Neutrophil (primary cell): Measurements from ENCODE around the gene TIMM13.
A peak's percentile ranks its signal among the peaks of the same experiment; 100 is the strongest.

Source experiments
- H3K27ac ChIP-seq: fragments of 200-600 bp; sonication (generic); 2 replicates; pipeline ENCODE4 v1.5.1; 2016; ENCODE audit warnings: mild to moderate bottlenecking, moderate library complexity
- H3K27me3 ChIP-seq: fragments of 200-600 bp; sonication (generic); 2 replicates; pipeline ENCODE4 v1.6.0; 2016; ENCODE audit warnings: mild to moderate bottlenecking
- H3K36me3 ChIP-seq: fragments of 200-600 bp; sonication (generic); 2 replicates; pipeline ENCODE4 v1.5.1; 2017
- H3K4me1 ChIP-seq, 2 experiments: fragments of 200-600 bp in 1 of 2; sonication (generic) in 1 of 2; 1 replicate in 1 of 2; 2 replicates in 1 of 2; pipeline versions ENCODE4 v1.5.1 to v1.6.1; 2013 to 2016; ENCODE audit warnings: low read depth in 1 of 2, low read length in 1 of 2, mild to moderate bottlenecking in 1 of 2, moderate library complexity in 1 of 2; ENCODE audit not compliant: control insufficient read depth in 1 of 2, insufficient read depth in 1 of 2
- H3K4me3 ChIP-seq, 2 experiments: fragments of 200-600 bp in 1 of 2; sonication (generic) in 1 of 2; 1 replicate in 1 of 2; 2 replicates in 1 of 2; pipeline ENCODE4 v1.5.1; 2013 to 2016; ENCODE audit warnings: low read depth in 1 of 2, low read length in 1 of 2, mild to moderate bottlenecking in 1 of 2, moderate library complexity in 1 of 2
- H3K9me3 ChIP-seq: fragments of 200-600 bp; sonication (generic); 2 replicates; pipeline ENCODE4 v1.5.1; 2016
- CTCF ChIP-seq: fragments of 200-600 bp; sonication (generic); IDR thresholded peaks from 2 replicates; pipeline ENCODE4 v1.5.1; 2016; ENCODE audit warnings: antibody characterized with exemption

Gene TIMM13

GRCh38 chr19:2453431-2454025 is 26.1 kb upstream of the TIMM13 start:
- H3K27ac ChIP-seq: no peak overlapping the region

GRCh38 chr19:2451741-2452140 is 24.4 kb upstream of the TIMM13 start:
- Histone ChIP-seq H3K36me3 (peaks cover 16% of the 10 kb centered on the region), H3K27ac (no peak overlapping the region), H3K27me3 (no peaks in the 10 kb centered on the region), H3K4me1 (peaks cover 13 to 17% of the 10 kb centered on the region in 2 experiments), H3K9me3 (no peaks in the 10 kb centered on the region), H3K4me3 (no peak overlapping the region)
- no peak for TF ChIP-seq CTCF

More at GRCh38 chr19:2453431-2454025, 26.1 kb upstream of the TIMM13 start:
- H3K4me1 ChIP-seq: peaks cover 18 to 20% of the 10 kb centered on the region in 2 experiments
- no peaks in the 10 kb centered on the region for H3K27me3 ChIP-seq
- H3K36me3 ChIP-seq: peaks cover 16% of the 10 kb centered on the region
- no peak overlapping the region for H3K4me3 ChIP-seq
- TF ChIP-seq CTCF: no peak
- H3K9me3 ChIP-seq: no peaks in the 10 kb centered on the region

GRCh38 chr19:2451138-2451537 is 23.8 kb upstream of the TIMM13 start:
- Histone ChIP-seq H3K9me3 (no peaks in the 10 kb centered on the region), H3K27me3 (no peaks in the 10 kb centered on the region), H3K36me3 (peaks cover 16% of the 10 kb centered on the region), H3K4me1 (peaks cover 14 to 20% of the 10 kb centered on the region in 2 experiments), H3K27ac (no peak overlapping the region), H3K4me3 (no peak overlapping the region)
- TF ChIP-seq CTCF: no peak

GRCh38 chr19:2449019-2449418 is 21.6 kb upstream of the TIMM13 start:
- no peak for TF ChIP-seq CTCF
- Histone ChIP-seq H3K27me3 (no peaks in the 10 kb centered on the region), H3K9me3 (no peaks in the 10 kb centered on the region), H3K4me1 (peaks cover 4 to 8% of the 10 kb centered on the region in 2 experiments), H3K4me3 (no peak overlapping the region), H3K27ac (no peak overlapping the region), H3K36me3 (peaks cover 20% of the 10 kb centered on the region)

- H3K36me3 ChIP-seq: peaks cover 37% of the 10 kb centered on the region
- TF ChIP-seq CTCF: no peak
- H3K4me1 ChIP-seq: peaks cover 4 to 8% of the 10 kb centered on the region in 2 experiments
- peak overlapping the region in 1 of 2 experiments; percentile 24 for H3K4me3 ChIP-seq
- H3K27me3 ChIP-seq: no peaks in the 10 kb centered on the region
- no peaks in the 10 kb centered on the region for H3K9me3 ChIP-seq
- no peak overlapping the region for H3K27ac ChIP-seq
Observed at GRCh38 chr19:2446381-2446780, 19.0 kb upstream of the TIMM13 start.
